ENCODE results near the gene WNT16.

GRCh38 chr7:121343302-121343701 is 14.5 kb downstream of the WNT16 start:
- TF ChIP-seq CTCF (IDR thresholded peaks at IDR 0.05; ENCODE audit: low read depth, low read length) = no peak
- TF ChIP-seq EZH2phosphoT487 (IDR thresholded peaks at IDR 0.05; ENCODE audit: low read depth) = no peak

Data from OCI-LY3 (cell line).